ENCODE measurements around the gene SLC7A1. TPM values are rescaled to one million over a fixed set of nuclear protein-coding genes. Genes with fewer than 3 reads are reported as not detected.

SLC7A1 gene
- total and polyA plus RNA-seq, 2 donors (not counting 1 experiment from before 2014, with no cell fraction given), result 15.4 to 26.6 TPM

- Histone ChIP-seq H3K27me3 (ENCODE audit: control insufficient read depth, insufficient read depth, low read length) (no peaks in the 10 kb centered on the region), H4K20me1 (ENCODE audit: control insufficient read depth, extremely low read depth, insufficient read depth, low read length) (no peaks in the 10 kb centered on the region), H3K79me2 (ENCODE audit: control insufficient read depth, insufficient read depth, low read length) (no peaks in the 10 kb centered on the region), H3K4me3 (replicated peaks in 1 of 4; ENCODE audit: control extremely low read depth in 1 of 4, insufficient read depth in 1 of 4, low read depth in 3 of 4, low read length in 4 of 4) (no peak overlapping the region), H3K9ac (ENCODE audit: insufficient read depth, low read length) (no peak overlapping the region), H3K4me1 (ENCODE audit: control insufficient read depth, extremely low read depth, insufficient read depth, low read length) (no peaks in the 10 kb centered on the region), H3K4me2 (ENCODE audit: extremely low read depth, insufficient read depth, low read length) (no peak overlapping the region), H3K27ac (ENCODE audit: insufficient read depth, low read length) (no peak overlapping the region), H3K9me3 (ENCODE audit: control insufficient read depth, insufficient read depth, low read depth, low read length) (no peaks in the 10 kb centered on the region), H2AFZ (ENCODE audit: low read length) (no peak overlapping the region), H3K36me3 (ENCODE audit: control insufficient read depth, insufficient read depth, low read length) (no peaks in the 10 kb centered on the region)
- TF ChIP-seq, protein P1, sequence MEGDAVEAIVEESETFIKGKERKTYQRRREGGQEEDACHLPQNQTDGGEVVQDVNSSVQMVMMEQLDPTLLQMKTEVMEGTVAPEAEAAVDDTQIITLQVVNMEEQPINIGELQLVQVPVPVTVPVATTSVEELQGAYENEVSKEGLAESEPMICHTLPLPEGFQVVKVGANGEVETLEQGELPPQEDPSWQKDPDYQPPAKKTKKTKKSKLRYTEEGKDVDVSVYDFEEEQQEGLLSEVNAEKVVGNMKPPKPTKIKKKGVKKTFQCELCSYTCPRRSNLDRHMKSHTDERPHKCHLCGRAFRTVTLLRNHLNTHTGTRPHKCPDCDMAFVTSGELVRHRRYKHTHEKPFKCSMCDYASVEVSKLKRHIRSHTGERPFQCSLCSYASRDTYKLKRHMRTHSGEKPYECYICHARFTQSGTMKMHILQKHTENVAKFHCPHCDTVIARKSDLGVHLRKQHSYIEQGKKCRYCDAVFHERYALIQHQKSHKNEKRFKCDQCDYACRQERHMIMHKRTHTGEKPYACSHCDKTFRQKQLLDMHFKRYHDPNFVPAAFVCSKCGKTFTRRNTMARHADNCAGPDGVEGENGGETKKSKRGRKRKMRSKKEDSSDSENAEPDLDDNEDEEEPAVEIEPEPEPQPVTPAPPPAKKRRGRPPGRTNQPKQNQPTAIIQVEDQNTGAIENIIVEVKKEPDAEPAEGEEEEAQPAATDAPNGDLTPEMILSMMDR (conservative IDR thresholded peaks at IDR 0.05 in 1 of 2, IDR thresholded peaks at IDR 0.05 in 1 of 2; ENCODE audit: low read depth in 1 of 2, low read length in 2 of 2), result no peak
- no peak for TF ChIP-seq EZH2 (IDR thresholded peaks at IDR 0.05; ENCODE audit: low read length, missing control alignments)
- no peak for DNase-seq (ENCODE audit: low read depth in 2 of 2)
Measured at GRCh38 chr13:29605860-29606526, 10.5 kb upstream of the SLC7A1 start.

DNA sequence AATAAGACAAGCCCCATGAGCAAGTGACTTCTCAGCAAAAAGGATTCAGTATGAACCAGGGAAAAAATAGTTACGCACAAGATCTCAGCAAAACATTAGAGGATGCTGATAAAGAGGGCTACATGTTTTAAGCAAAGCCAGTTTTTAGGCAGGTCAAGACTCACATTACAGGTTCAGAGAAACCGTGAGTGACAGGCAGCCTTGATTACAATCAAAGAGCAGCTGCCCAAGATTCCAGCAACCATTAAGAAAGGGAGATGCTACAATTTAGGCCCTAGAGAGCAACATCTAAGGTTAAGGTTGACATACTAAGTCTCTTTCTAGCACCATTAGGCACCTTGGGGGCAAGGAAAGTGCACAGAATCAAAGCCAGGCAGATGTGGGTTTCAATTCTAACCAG is 2.8 kb upstream of the SLC7A1 start:
- H3K9me3 ChIP-seq (ENCODE audit: control insufficient read depth, insufficient read depth, low read depth, low read length), result no peaks in the 10 kb centered on the region
- no peaks in the 10 kb centered on the region for H3K4me1 ChIP-seq (ENCODE audit: control insufficient read depth, extremely low read depth, insufficient read depth, low read length)
- H3K27me3 ChIP-seq (ENCODE audit: control insufficient read depth, insufficient read depth, low read length), result no peaks in the 10 kb centered on the region
- DNase-seq (ENCODE audit: low read depth in 2 of 2), result no peak
- no peak overlapping the region for H2AFZ ChIP-seq (ENCODE audit: low read length)
- H3K4me2 ChIP-seq (ENCODE audit: extremely low read depth, insufficient read depth, low read length), result no peak overlapping the region
- no peak overlapping the region for H3K4me3 ChIP-seq (replicated peaks in 1 of 4; ENCODE audit: control extremely low read depth in 1 of 4, insufficient read depth in 1 of 4, low read depth in 3 of 4, low read length in 4 of 4)
- no peaks in the 10 kb centered on the region for H3K36me3 ChIP-seq (ENCODE audit: control insufficient read depth, insufficient read depth, low read length)
- H3K9ac ChIP-seq (ENCODE audit: insufficient read depth, low read length), result no peak overlapping the region
- H3K27ac ChIP-seq (ENCODE audit: insufficient read depth, low read length), result no peak overlapping the region
- no peaks in the 10 kb centered on the region for H4K20me1 ChIP-seq (ENCODE audit: control insufficient read depth, extremely low read depth, insufficient read depth, low read length)
- TF ChIP-seq, protein P1 (conservative IDR thresholded peaks at IDR 0.05 in 1 of 2, IDR thresholded peaks at IDR 0.05 in 1 of 2; ENCODE audit: low read depth in 1 of 2, low read length in 2 of 2), result no peak
- no peak for TF ChIP-seq EZH2 (IDR thresholded peaks at IDR 0.05; ENCODE audit: low read length, missing control alignments)
- peaks cover 15% of the 10 kb centered on the region for H3K79me2 ChIP-seq (ENCODE audit: control insufficient read depth, insufficient read depth, low read length)

GRCh38 chr13:29597706-29598105 is 2.2 kb upstream of the SLC7A1 start:
- H3K4me2 ChIP-seq (ENCODE audit: extremely low read depth, insufficient read depth, low read length), result no peak overlapping the region
- H3K9me3 ChIP-seq (ENCODE audit: control insufficient read depth, insufficient read depth, low read depth, low read length), result no peaks in the 10 kb centered on the region
- DNase-seq (ENCODE audit: low read depth in 2 of 2), result no peak
- no peaks in the 10 kb centered on the region for H3K27me3 ChIP-seq (ENCODE audit: control insufficient read depth, insufficient read depth, low read length)
- H3K4me1 ChIP-seq (ENCODE audit: control insufficient read depth, extremely low read depth, insufficient read depth, low read length), result no peaks in the 10 kb centered on the region
- H3K9ac ChIP-seq (ENCODE audit: insufficient read depth, low read length), result no peak overlapping the region
- H3K4me3 ChIP-seq (replicated peaks in 1 of 4; ENCODE audit: control extremely low read depth in 1 of 4, insufficient read depth in 1 of 4, low read depth in 3 of 4, low read length in 4 of 4), result no peak overlapping the region
- peaks cover 21% of the 10 kb centered on the region for H3K79me2 ChIP-seq (ENCODE audit: control insufficient read depth, insufficient read depth, low read length)
- H3K36me3 ChIP-seq (ENCODE audit: control insufficient read depth, insufficient read depth, low read length), result no peaks in the 10 kb centered on the region
- H2AFZ ChIP-seq (ENCODE audit: low read length), result no peak overlapping the region
- H4K20me1 ChIP-seq (ENCODE audit: control insufficient read depth, extremely low read depth, insufficient read depth, low read length), result no peaks in the 10 kb centered on the region
- TF ChIP-seq, protein P1 (conservative IDR thresholded peaks at IDR 0.05 in 1 of 2, IDR thresholded peaks at IDR 0.05 in 1 of 2; ENCODE audit: low read depth in 1 of 2, low read length in 2 of 2), result no peak
- no peak for TF ChIP-seq EZH2 (IDR thresholded peaks at IDR 0.05; ENCODE audit: low read length, missing control alignments)
- H3K27ac ChIP-seq (ENCODE audit: insufficient read depth, low read length), result no peak overlapping the region

All from fibroblast of lung (primary cell).